ENCODE measurements around the gene VNN1.
"Not testable (repeated sequence)": the region's sequence is repeated elsewhere in the genome, so short reads cannot be mapped to it uniquely, and the experiment has no call there.

Gene VNN1

GRCh38 chr6:132719736-132720448, 6.0 kb upstream of the VNN1 start:
- DNase-seq, result no peak

- no peak for DNase-seq
These were observed 2.2 kb upstream of the VNN1 start for GRCh38 chr6:132715881-132716637.

- DNase-seq, result no peak
These were observed 1.3 kb upstream of the VNN1 start for GRCh38 chr6:132715204-132715603.

GRCh38 chr6:132714160-132714559, 305 bp upstream of the VNN1 start:
- DNase-seq, result no peak

- no peak for DNase-seq
These were observed 1.5 kb downstream of the VNN1 start for GRCh38 chr6:132712366-132712765.

- DNase-seq, result no peak
These were observed 5.1 kb downstream of the VNN1 start for GRCh38 chr6:132708771-132709170.

GRCh38 chr6:132708002-132708401, 5.9 kb downstream of the VNN1 start:
- no peak for DNase-seq

GRCh38 chr6:132706756-132707155, 7.1 kb downstream of the VNN1 start:
- DNase-seq, result not testable (repeated sequence)

GRCh38 chr6:132703936-132704335, 9.9 kb downstream of the VNN1 start:
- no peak for DNase-seq

- no peak for DNase-seq
These were observed 15.2 kb downstream of the VNN1 start for GRCh38 chr6:132698608-132699007.

GRCh38 chr6:132695773-132696172, 18.1 kb downstream of the VNN1 start:
- no peak for DNase-seq

GRCh38 chr6:132693478-132693877, 20.4 kb downstream of the VNN1 start:
- no peak for DNase-seq

- DNase-seq, result no peak
These were observed 23.2 kb downstream of the VNN1 start for GRCh38 chr6:132690678-132691077.

GRCh38 chr6:132687306-132687705, 26.5 kb downstream of the VNN1 start:
- DNase-seq, result no peak

- no peak for DNase-seq
These were observed 27.3 kb downstream of the VNN1 start for GRCh38 chr6:132686531-132686930.

GRCh38 chr6:132685009-132685408, 28.8 kb downstream of the VNN1 start:
- DNase-seq, result no peak

- DNase-seq, result no peak
These were observed 29.6 kb downstream of the VNN1 start for GRCh38 chr6:132684272-132684671.

- DNase-seq, result no peak
These were observed 30.3 kb downstream of the VNN1 start for GRCh38 chr6:132683543-132683942.

- DNase-seq, result not testable (repeated sequence)
These were observed 34.8 kb downstream of the VNN1 start for GRCh38 chr6:132679094-132679493.

- no peak for DNase-seq
These were observed 38.1 kb downstream of the VNN1 start for GRCh38 chr6:132675749-132676148.

GRCh38 chr6:132675002-132675401, 38.9 kb downstream of the VNN1 start:
- no peak for DNase-seq

GRCh38 chr6:132673376-132674094, 40.3 kb downstream of the VNN1 start:
- no peak for DNase-seq

GRCh38 chr6:132671295-132671694, 42.6 kb downstream of the VNN1 start:
- no peak for DNase-seq
